K562 (cell line): ENCODE measurements around the gene HS2ST1. TPM values are rescaled to one million over a fixed set of nuclear protein-coding genes. Genes with fewer than 3 reads are reported as not detected.
A peak's percentile ranks its signal among the peaks of the same experiment; 100 is the strongest.

ENCODE experiments used
- DACH1 ChIP-seq: fragments of 450-650 bp; IDR thresholded peaks from 2 replicates; pipeline ENCODE4 v1.6.1; 2018; ENCODE audit not compliant: partially characterized antibody
- NFXL1 ChIP-seq: fragments of 450-650 bp; formaldehyde crosslinking; IDR thresholded peaks from 2 replicates; pipeline ENCODE4 v1.4.0; 2021; ENCODE audit warnings: mild to moderate bottlenecking
- RAD21 ChIP-seq, 2 experiments: fragments of 250-450 bp in 1 of 2; fragments of 450-650 bp in 1 of 2; sonication (Bioruptor Pico) in 1 of 2; formaldehyde crosslinking in 1 of 2; IDR thresholded peaks in 1 of 2; conservative IDR thresholded peaks in 1 of 2; 2 replicates each; pipeline versions ENCODE4 v1.4.0 to v1.8.0; 2020 to 2022; ENCODE audit warnings: mild to moderate bottlenecking in 2 of 2, moderate library complexity in 1 of 2
- polyA plus RNA-seq, 8 experiments: library from polyadenylated mRNA; depleted of rRNA in 4 of 8; stranded (reverse) in 5 of 8; unstranded in 3 of 8; fragments of >200 nt; fragmentation: Nextera tagmentation in 2 of 8; fragmentation: Illumina TruSeq in 1 of 8; extraction: Ambion mirVana in 2 of 8; extraction: Trizol in 1 of 8; gene quantifications; 2 replicates each; pipeline versions ENCODE4 v1.2.1 to v1.2.3, GENCODE V29; 2011 to 2014; ENCODE audit warnings: inconsistent platforms in 1 of 8, missing spikeins in 1 of 8
- total RNA-seq, 7 experiments: library from RNA; depleted of rRNA in 6 of 7; stranded (reverse); fragments of >200 nt in 6 of 7; fragmentation: Illumina TruSeq in 2 of 7; extraction: Trizol in 2 of 7; gene quantifications; 2 replicates each; pipeline versions ENCODE4 v1.2.1 to v1.2.3, GENCODE V29; 2011 to 2021; ENCODE audit warnings: low replicate concordance in 1 of 7
- TF ChIP-seq, protein P1 (sequence below): fragments of 450-650 bp; formaldehyde crosslinking; IDR thresholded peaks from 2 replicates; pipeline ENCODE4 v1.4.0; 2020; ENCODE audit warnings: mild to moderate bottlenecking, mixed read lengths
- TF ChIP-seq, protein P2 (sequence below): fragments of 450-650 bp; IDR thresholded peaks from 2 replicates; pipeline ENCODE4 v1.6.1; 2016; ENCODE audit warnings: low read depth, mild to moderate bottlenecking, moderate library complexity
- TF ChIP-seq, protein P3 (sequence below): fragments of 450-650 bp; formaldehyde crosslinking; conservative IDR thresholded peaks from 2 replicates; pipeline ENCODE4 v1.4.0; 2022; ENCODE audit warnings: mild to moderate bottlenecking, missing genetic modification characterization
- TF ChIP-seq, protein P4 (sequence below): IDR thresholded peaks from 2 replicates; pipeline ENCODE4 v1.6.1; 2012; ENCODE audit warnings: low read depth, low read length, improper control_type of control experiment, borderline replicate concordance
- TF ChIP-seq, protein P5 (sequence below): fragments of 450-650 bp; formaldehyde crosslinking; IDR thresholded peaks from 2 replicates; pipeline ENCODE4 v1.4.0; 2020; ENCODE audit warnings: mild to moderate bottlenecking, moderate library complexity

The HS2ST1 gene
- total and polyA plus RNA-seq, 9 of the 15 experiments (the other 6 are each of a cell fraction or from before 2014, with no cell fraction given) = 7.7 to 43.3 (median 25.8) TPM

DNA sequence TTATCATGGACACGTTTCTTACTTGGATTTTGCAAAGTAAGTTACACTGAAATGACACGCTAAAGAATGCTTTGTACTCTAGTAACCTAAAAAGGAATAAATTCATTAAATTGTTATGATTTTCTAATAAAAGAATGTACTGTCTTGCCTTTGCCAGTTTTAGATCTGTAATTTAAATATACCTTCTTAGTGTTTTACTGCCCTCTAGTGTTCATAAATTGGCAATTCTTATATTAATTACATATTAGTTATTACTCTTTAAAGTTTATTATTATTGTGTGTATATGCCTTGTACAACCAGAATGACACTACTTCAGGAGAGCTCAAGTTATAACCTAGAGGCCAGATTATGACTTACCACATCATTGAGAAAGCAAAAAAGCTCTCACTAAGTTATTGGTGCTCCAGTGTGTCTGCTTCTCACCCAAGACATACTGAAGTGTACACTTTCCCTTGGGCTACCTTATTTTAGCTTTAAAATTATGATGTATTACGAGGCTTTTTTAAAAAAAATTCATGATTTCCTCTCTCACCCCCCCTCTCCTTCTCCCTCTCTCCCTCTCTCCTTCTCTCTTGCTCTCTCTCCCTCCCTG, 169.9 kb downstream of the HS2ST1 start (continued):
- TF ChIP-seq, protein P1, sequence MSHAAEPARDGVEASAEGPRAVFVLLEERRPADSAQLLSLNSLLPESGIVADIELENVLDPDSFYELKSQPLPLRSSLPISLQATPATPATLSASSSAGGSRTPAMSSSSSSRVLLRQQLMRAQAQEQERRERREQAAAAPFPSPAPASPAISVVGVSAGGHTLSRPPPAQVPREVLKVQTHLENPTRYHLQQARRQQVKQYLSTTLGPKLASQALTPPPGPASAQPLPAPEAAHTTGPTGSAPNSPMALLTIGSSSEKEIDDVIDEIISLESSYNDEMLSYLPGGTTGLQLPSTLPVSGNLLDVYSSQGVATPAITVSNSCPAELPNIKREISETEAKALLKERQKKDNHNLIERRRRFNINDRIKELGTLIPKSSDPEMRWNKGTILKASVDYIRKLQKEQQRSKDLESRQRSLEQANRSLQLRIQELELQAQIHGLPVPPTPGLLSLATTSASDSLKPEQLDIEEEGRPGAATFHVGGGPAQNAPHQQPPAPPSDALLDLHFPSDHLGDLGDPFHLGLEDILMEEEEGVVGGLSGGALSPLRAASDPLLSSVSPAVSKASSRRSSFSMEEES (CRISPR knock-in tag) = no peak
- TF ChIP-seq DACH1 = peak; percentile 84
- TF ChIP-seq, protein P2, sequence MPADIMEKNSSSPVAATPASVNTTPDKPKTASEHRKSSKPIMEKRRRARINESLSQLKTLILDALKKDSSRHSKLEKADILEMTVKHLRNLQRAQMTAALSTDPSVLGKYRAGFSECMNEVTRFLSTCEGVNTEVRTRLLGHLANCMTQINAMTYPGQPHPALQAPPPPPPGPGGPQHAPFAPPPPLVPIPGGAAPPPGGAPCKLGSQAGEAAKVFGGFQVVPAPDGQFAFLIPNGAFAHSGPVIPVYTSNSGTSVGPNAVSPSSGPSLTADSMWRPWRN = no peak
- TF ChIP-seq NFXL1 (CRISPR knock-in tag) = no peak
- TF ChIP-seq, protein P3, sequence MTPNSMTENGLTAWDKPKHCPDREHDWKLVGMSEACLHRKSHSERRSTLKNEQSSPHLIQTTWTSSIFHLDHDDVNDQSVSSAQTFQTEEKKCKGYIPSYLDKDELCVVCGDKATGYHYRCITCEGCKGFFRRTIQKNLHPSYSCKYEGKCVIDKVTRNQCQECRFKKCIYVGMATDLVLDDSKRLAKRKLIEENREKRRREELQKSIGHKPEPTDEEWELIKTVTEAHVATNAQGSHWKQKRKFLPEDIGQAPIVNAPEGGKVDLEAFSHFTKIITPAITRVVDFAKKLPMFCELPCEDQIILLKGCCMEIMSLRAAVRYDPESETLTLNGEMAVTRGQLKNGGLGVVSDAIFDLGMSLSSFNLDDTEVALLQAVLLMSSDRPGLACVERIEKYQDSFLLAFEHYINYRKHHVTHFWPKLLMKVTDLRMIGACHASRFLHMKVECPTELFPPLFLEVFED (CRISPR knock-in tag) = 0 out of 2 replicates have a peak, but pooled peaks have one; percentile 13
- TF ChIP-seq, protein P4, sequence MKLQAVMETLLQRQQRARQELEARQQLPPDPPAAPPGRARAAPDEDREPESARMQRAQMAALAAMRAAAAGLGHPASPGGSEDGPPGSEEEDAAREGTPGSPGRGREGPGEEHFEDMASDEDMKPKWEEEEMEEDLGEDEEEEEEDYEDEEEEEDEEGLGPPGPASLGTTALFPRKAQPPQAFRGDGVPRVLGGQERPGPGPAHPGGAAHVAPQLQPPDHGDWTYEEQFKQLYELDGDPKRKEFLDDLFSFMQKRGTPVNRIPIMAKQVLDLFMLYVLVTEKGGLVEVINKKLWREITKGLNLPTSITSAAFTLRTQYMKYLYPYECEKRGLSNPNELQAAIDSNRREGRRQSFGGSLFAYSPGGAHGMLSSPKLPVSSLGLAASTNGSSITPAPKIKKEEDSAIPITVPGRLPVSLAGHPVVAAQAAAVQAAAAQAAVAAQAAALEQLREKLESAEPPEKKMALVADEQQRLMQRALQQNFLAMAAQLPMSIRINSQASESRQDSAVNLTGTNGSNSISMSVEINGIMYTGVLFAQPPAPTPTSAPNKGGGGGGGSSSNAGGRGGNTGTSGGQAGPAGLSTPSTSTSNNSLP = 0 out of 2 replicates have a peak, but pooled peaks have one; percentile 49
- TF ChIP-seq, protein P5, sequence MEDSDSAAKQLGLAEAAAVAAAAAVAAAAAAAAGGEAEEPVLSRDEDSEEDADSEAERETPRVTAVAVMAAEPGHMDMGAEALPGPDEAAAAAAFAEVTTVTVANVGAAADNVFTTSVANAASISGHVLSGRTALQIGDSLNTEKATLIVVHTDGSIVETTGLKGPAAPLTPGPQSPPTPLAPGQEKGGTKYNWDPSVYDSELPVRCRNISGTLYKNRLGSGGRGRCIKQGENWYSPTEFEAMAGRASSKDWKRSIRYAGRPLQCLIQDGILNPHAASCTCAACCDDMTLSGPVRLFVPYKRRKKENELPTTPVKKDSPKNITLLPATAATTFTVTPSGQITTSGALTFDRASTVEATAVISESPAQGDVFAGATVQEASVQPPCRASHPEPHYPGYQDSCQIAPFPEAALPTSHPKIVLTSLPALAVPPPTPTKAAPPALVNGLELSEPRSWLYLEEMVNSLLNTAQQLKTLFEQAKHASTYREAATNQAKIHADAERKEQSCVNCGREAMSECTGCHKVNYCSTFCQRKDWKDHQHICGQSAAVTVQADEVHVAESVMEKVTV (CRISPR knock-in tag) = peak; percentile 52; the same call in 1 of the 2 replicates
- TF ChIP-seq RAD21 (CRISPR knock-in tag; conservative IDR thresholded peaks at IDR 0.05 in 1 of 2, IDR thresholded peaks at IDR 0.05 in 1 of 2) = peak; percentile 66 to 71
